ENCODE results near the gene ESRRG. TPM values are rescaled to one million over a fixed set of nuclear protein-coding genes. Genes with fewer than 3 reads are reported as not detected.

The ESRRG gene
- total RNA-seq, 1 donor: 0.18 TPM

- H3K4me3 ChIP-seq (ENCODE audit: low read depth, low read length): no peak overlapping the region
- TF ChIP-seq CTCF (IDR thresholded peaks at IDR 0.05; ENCODE audit: insufficient read depth, low read length): no peak
- no peak for DNase-seq (ENCODE audit: low read depth)
Observed at GRCh38 chr1:216688127-216688657, 35.0 kb downstream of the ESRRG start.

GRCh38 chr1:216686860-216687766 lies 36.1 kb downstream of the ESRRG start:
- TF ChIP-seq CTCF (IDR thresholded peaks at IDR 0.05; ENCODE audit: insufficient read depth, low read length): no peak
- DNase-seq (ENCODE audit: low read depth): no peak
- H3K4me3 ChIP-seq (ENCODE audit: low read depth, low read length): no peak overlapping the region

- TF ChIP-seq CTCF (IDR thresholded peaks at IDR 0.05; ENCODE audit: insufficient read depth, low read length): no peak
- H3K4me3 ChIP-seq (ENCODE audit: low read depth, low read length): no peak overlapping the region
- no peak for DNase-seq (ENCODE audit: low read depth)
Observed at GRCh38 chr1:216682752-216683151, 40.5 kb downstream of the ESRRG start.

GRCh38 chr1:216679108-216679507 lies 44.1 kb downstream of the ESRRG start:
- DNase-seq (ENCODE audit: low read depth): no peak
- H3K4me3 ChIP-seq (ENCODE audit: low read depth, low read length): no peak overlapping the region
- TF ChIP-seq CTCF (IDR thresholded peaks at IDR 0.05; ENCODE audit: insufficient read depth, low read length): no peak

GRCh38 chr1:216670118-216670883 lies 52.9 kb downstream of the ESRRG start:
- H3K4me3 ChIP-seq (ENCODE audit: low read depth, low read length): no peak overlapping the region
- no peak for DNase-seq (ENCODE audit: low read depth)
- no peak for TF ChIP-seq CTCF (IDR thresholded peaks at IDR 0.05; ENCODE audit: insufficient read depth, low read length)

- no peak for DNase-seq (ENCODE audit: low read depth)
- H3K4me3 ChIP-seq (ENCODE audit: low read depth, low read length): no peak overlapping the region
- TF ChIP-seq CTCF (IDR thresholded peaks at IDR 0.05; ENCODE audit: insufficient read depth, low read length): no peak
Observed at GRCh38 chr1:216666441-216666840, 56.8 kb downstream of the ESRRG start.

All from fibroblast of the aortic adventitia (primary cell).